22Rv1 (cell line): ENCODE measurements around the gene NUP58.

Experiments used
- H3K27ac ChIP-seq: fragments of 450-650 bp; 2 replicates; pipeline ENCODE4 v1.5.1; 2017
- ZFX ChIP-seq: fragments of 450-650 bp; IDR thresholded peaks from 2 replicates; pipeline ENCODE4 v1.6.1; 2017; ENCODE audit warnings: antibody characterized with exemption, borderline replicate concordance
- TF ChIP-seq, protein P1 (sequence below): fragments of 450-650 bp; IDR thresholded peaks from 2 replicates; pipeline ENCODE4 v1.5.1; 2017; ENCODE audit warnings: mild to moderate bottlenecking

The NUP58 gene

DNA sequence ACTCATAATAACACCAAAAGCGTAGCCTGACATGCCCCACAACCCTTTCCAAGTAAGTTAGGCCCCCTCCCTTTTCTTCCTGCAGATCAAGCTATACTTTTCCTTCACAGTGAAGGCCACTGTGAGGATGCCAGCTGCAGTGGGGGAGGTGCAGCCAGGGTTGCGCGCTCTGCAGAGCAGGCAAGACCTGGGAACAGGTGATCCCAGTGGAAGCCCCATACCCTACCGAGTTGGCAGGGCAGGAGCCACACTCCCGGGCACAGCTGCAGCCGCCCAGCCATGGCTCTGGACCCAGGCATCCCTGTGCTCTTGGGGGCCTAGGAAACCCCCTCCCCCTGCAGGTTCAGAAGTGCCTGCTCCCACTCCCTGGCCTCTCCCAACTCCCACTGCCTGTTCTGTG is 32.9 kb upstream of the NUP58 start:
- no peak overlapping the region for H3K27ac ChIP-seq
- TF ChIP-seq ZFX, result no peak
- TF ChIP-seq, protein P1, sequence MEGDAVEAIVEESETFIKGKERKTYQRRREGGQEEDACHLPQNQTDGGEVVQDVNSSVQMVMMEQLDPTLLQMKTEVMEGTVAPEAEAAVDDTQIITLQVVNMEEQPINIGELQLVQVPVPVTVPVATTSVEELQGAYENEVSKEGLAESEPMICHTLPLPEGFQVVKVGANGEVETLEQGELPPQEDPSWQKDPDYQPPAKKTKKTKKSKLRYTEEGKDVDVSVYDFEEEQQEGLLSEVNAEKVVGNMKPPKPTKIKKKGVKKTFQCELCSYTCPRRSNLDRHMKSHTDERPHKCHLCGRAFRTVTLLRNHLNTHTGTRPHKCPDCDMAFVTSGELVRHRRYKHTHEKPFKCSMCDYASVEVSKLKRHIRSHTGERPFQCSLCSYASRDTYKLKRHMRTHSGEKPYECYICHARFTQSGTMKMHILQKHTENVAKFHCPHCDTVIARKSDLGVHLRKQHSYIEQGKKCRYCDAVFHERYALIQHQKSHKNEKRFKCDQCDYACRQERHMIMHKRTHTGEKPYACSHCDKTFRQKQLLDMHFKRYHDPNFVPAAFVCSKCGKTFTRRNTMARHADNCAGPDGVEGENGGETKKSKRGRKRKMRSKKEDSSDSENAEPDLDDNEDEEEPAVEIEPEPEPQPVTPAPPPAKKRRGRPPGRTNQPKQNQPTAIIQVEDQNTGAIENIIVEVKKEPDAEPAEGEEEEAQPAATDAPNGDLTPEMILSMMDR, result no peak

DNA sequence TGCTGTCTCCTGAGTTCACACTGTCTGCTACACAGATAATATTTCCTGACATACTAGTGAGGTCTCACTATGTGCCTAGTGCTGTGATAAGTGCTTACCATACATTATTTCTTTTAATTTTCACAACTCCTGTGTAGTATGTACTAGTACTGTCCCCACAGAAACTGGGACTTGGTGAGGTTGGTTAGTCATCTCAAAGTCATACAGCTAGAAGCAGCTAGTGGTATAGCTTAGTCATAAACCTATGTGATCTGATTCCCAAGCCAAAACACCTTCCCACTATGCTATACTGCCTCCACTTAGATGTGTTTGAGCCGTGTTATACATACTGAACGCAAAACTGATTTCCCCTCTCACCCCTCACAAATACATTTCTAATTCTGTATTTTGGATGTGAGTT is 24.7 kb upstream of the NUP58 start:
- TF ChIP-seq ZFX, result no peak
- TF ChIP-seq, protein P1, result no peak
- H3K27ac ChIP-seq, result no peak overlapping the region

DNA sequence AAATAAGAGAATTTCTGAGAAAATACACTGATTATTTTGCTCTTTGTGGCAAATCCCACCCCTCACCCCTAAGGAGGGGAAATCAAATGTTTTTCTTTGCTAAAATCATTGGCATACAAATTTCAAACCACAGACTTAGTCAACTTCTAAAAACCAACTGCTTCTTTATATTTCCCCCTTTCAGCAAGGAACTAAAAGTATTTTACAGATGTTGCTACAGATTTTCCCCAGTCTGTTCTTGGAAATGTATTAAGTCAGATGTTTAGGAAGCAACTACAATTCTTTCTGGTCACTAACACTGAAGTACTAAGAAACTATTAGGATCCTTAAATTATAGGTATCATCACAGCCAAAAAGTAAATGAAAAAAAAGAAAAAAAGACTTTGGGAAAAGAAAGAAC is 21.0 kb upstream of the NUP58 start:
- TF ChIP-seq, protein P1, result no peak
- TF ChIP-seq ZFX, result no peak
- H3K27ac ChIP-seq, result no peak overlapping the region

DNA sequence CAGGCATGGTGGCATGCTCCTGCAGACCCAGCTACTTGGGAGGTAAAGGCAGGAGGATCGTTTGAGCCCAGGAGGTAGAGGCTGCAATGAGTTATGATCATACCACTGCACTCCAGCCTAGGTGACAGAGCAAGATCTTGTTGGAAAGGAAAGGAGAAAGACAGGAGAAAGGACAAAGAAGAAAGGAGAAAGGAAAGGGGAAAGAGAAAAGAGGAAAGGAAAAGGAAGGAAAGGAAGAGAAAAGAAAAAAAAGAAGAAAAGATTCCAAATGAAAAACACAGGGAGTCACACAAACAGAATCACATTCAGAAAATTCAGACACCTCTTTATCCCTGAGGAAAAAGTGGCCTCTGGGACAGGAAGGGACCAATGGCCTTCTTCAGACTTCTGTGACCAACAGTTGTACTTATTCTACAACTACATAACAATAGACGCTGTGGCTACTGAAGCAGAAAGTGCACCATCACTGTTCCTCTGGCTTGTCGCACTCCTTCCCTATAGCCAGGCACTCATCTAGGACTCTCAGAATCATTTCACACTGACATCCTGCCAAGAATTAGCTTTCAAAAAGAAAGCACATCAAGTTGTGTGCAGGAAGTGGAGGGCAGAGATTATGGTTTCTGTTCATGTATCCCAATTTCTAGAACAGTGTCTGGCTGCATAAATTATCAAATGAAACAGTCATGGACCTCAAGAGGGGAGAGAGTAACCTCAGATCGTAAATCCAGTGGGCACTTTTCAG is 20.1 kb upstream of the NUP58 start:
- no peak for TF ChIP-seq ZFX
- TF ChIP-seq, protein P1, result no peak
- no peak overlapping the region for H3K27ac ChIP-seq

DNA sequence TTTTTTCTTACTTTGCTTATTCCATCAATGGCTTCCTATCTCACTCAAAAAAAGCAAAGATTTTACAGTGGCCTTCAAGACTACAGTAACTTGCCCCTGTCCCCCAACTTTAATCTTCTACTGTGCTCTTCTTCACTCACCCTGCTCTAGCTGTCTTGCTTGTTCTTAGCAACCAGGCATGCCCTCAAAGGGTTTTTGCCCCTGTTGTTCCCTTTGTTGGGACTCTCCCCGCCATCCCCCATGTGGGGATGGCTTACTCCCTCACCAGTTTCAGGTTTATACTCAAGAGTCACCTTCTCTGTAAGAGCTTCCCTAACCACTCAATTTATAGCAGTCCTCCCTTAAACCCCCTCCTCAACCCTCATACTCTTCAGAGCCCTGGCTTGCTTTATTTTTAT is 19.5 kb upstream of the NUP58 start:
- no peak overlapping the region for H3K27ac ChIP-seq
- TF ChIP-seq, protein P1, result no peak
- TF ChIP-seq ZFX, result no peak

DNA sequence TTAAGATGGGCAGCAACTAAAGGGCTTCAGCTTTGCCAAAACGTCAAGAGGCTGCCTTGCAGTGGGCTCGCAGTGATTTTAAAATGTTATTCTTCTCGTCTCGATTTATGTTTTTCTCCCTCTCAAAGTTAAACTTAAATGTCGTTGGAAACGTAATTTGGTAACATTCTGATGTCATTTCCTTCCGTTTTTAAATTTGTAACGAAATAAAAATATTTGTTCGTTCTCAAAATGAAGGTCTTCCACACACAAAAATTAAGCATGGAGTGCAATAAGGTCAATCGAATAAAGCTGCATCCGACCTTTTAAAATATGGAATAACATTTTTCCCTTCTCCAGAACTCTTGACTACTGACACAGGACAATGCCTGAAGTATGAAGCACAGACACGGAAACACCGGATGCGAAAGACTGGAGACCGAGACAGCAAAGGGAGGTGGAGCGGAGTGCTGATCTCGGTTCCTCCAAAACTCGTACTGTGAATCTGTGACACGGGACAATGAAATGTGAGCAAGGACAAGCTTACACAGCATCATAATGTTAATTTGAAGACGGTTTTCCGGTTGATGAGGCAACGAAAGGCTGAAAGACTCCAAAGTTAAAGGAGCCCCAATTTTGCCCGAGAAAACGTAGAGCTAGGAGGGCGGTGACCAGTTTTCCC is 15.0 kb upstream of the NUP58 start:
- H3K27ac ChIP-seq, result peak overlapping the region; percentile 75
- TF ChIP-seq ZFX, result no peak
- TF ChIP-seq, protein P1, result no peak
